Measurements from ENCODE around the gene CATSPERZ. TPM values are rescaled to one million over a fixed set of nuclear protein-coding genes. Genes with fewer than 3 reads are reported as not detected.
A peak's percentile ranks its signal among the peaks of the same experiment; 100 is the strongest.

The CATSPERZ gene
- total RNA-seq, 2 donors from 2014 or later = not detected

GRCh38 chr11:64285885-64286800 is 14.0 kb upstream of the CATSPERZ start:
- no peaks in the 10 kb centered on the region for H3K4me1 ChIP-seq (ENCODE audit: control insufficient read depth, insufficient read depth, low read length)
- peaks cover 19% of the 10 kb centered on the region for H3K27me3 ChIP-seq (ENCODE audit: control insufficient read depth, insufficient read depth, low read length, poor library complexity, severe bottlenecking)
- H3K9me3 ChIP-seq (ENCODE audit: control insufficient read depth, low read length) = no peaks in the 10 kb centered on the region
- H3K9ac ChIP-seq (ENCODE audit: extremely low read depth, low read length, poor library complexity, severe bottlenecking) = peak overlapping the region; percentile 15
- peak overlapping the region; percentile 84 for H3K4me3 ChIP-seq (ENCODE audit: low read length)
- DNase-seq = no peak
- peaks cover 26% of the 10 kb centered on the region for H3K27me3 Mint-ChIP-seq (ENCODE audit: insufficient read depth)
- H3K36me3 Mint-ChIP-seq (ENCODE audit: low read depth) = peaks cover 18% of the 10 kb centered on the region
- H3K27ac ChIP-seq (ENCODE audit: low read depth, low read length) = no peak overlapping the region
- WGBS, 2 experiments (ENCODE audit: insufficient coverage in 1 of 2, insufficient read length in 1 of 2) = 34 to 75% methylated on average over 15 to 37 of the region's 40 CpGs
- H3K4me3 Mint-ChIP-seq = peak overlapping the region; percentile 69
- H3K36me3 ChIP-seq (ENCODE audit: control insufficient read depth, insufficient read depth, low read length) = peaks cover 10% of the 10 kb centered on the region
- H3K4me1 Mint-ChIP-seq = peaks cover 6% of the 10 kb centered on the region
- TF ChIP-seq CTCF (conservative IDR thresholded peaks at IDR 0.05) = no peak
- no peak overlapping the region for H3K27ac Mint-ChIP-seq
- H3K9me3 Mint-ChIP-seq = no peaks in the 10 kb centered on the region

GRCh38 chr11:64286801-64287159 is 13.4 kb upstream of the CATSPERZ start:
- H3K27ac ChIP-seq (ENCODE audit: low read depth, low read length) = no peak overlapping the region
- no peak for TF ChIP-seq CTCF (conservative IDR thresholded peaks at IDR 0.05)
- Mint-ChIP-seq H3K36me3 (ENCODE audit: low read depth) (peaks cover 12% of the 10 kb centered on the region), H3K27ac (no peak overlapping the region), H3K9me3 (no peaks in the 10 kb centered on the region), H3K4me1 (peaks cover 6% of the 10 kb centered on the region), H3K27me3 (ENCODE audit: insufficient read depth) (peaks cover 29% of the 10 kb centered on the region), H3K4me3 (peak overlapping the region; percentile 69)
- H3K4me1 ChIP-seq (ENCODE audit: control insufficient read depth, insufficient read depth, low read length) = no peaks in the 10 kb centered on the region
- no peak for DNase-seq
- H3K9ac ChIP-seq (ENCODE audit: extremely low read depth, low read length, poor library complexity, severe bottlenecking) = no peak overlapping the region
- H3K36me3 ChIP-seq (ENCODE audit: control insufficient read depth, insufficient read depth, low read length) = peaks cover 10% of the 10 kb centered on the region
- peak overlapping the region; percentile 84 for H3K4me3 ChIP-seq (ENCODE audit: low read length)
- peaks cover 25% of the 10 kb centered on the region for H3K27me3 ChIP-seq (ENCODE audit: control insufficient read depth, insufficient read depth, low read length, poor library complexity, severe bottlenecking)
- 84 to 87% methylated on average over 4 to 9 of the region's 9 CpGs for WGBS, 2 experiments (ENCODE audit: insufficient coverage in 1 of 2, insufficient read length in 1 of 2)
- no peaks in the 10 kb centered on the region for H3K9me3 ChIP-seq (ENCODE audit: control insufficient read depth, low read length)

- H3K4me3 Mint-ChIP-seq = no peak overlapping the region
These were observed 12.3 kb upstream of the CATSPERZ start for GRCh38 chr11:64287676-64288352.

More at GRCh38 chr11:64287676-64288352, 12.3 kb upstream of the CATSPERZ start:
- H3K4me1 ChIP-seq (ENCODE audit: control insufficient read depth, insufficient read depth, low read length) = no peaks in the 10 kb centered on the region
- DNase-seq = no peak
- H3K9ac ChIP-seq (ENCODE audit: extremely low read depth, low read length, poor library complexity, severe bottlenecking) = no peak overlapping the region
- H3K27ac ChIP-seq (ENCODE audit: low read depth, low read length) = no peak overlapping the region
- no peaks in the 10 kb centered on the region for H3K9me3 ChIP-seq (ENCODE audit: control insufficient read depth, low read length)
- Mint-ChIP-seq H3K27ac (no peak overlapping the region), H3K4me1 (peaks cover 6% of the 10 kb centered on the region), H3K9me3 (no peaks in the 10 kb centered on the region), H3K36me3 (ENCODE audit: low read depth) (peaks cover 8% of the 10 kb centered on the region), H3K27me3 (ENCODE audit: insufficient read depth) (peaks cover 35% of the 10 kb centered on the region)
- TF ChIP-seq CTCF (conservative IDR thresholded peaks at IDR 0.05) = no peak
- 92 to 95% methylated on average over 20 to 33 of the region's 33 CpGs for WGBS, 2 experiments (ENCODE audit: insufficient coverage in 1 of 2, insufficient read length in 1 of 2)
- H3K36me3 ChIP-seq (ENCODE audit: control insufficient read depth, insufficient read depth, low read length) = peaks cover 4% of the 10 kb centered on the region
- H3K4me3 ChIP-seq (ENCODE audit: low read length) = no peak overlapping the region
- H3K27me3 ChIP-seq (ENCODE audit: control insufficient read depth, insufficient read depth, low read length, poor library complexity, severe bottlenecking) = peaks cover 36% of the 10 kb centered on the region

Data from endodermal cell (in vitro differentiated cells).